ENCODE measurements around the gene LMF1. TPM values are rescaled to one million over a fixed set of nuclear protein-coding genes. Genes with fewer than 3 reads are reported as not detected.

The LMF1 gene
- total RNA-seq, 1 donor from 2014 or later = 2.1 TPM

DNA sequence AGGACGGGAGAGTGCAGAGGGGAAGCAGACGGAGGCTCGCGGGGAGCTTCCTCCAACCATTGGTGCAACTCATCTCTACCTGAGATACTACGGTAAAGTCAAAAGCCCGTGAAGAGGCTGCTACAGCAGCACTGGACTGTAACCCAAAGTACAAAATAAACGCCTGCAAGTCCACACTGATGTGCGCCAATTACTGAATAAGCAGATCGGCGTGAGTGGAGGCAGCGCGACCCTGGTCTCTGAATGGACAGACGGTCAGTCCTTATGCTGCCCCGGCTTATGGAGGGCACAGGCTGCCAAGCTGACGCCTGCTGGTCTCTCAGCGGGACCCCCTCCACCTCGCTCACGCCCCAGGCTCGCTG is 58.5 kb downstream of the LMF1 start:
- no peaks in the 10 kb centered on the region for H3K36me3 ChIP-seq (ENCODE audit: control insufficient read depth, insufficient read depth, low read length)
- TF ChIP-seq, protein P1, sequence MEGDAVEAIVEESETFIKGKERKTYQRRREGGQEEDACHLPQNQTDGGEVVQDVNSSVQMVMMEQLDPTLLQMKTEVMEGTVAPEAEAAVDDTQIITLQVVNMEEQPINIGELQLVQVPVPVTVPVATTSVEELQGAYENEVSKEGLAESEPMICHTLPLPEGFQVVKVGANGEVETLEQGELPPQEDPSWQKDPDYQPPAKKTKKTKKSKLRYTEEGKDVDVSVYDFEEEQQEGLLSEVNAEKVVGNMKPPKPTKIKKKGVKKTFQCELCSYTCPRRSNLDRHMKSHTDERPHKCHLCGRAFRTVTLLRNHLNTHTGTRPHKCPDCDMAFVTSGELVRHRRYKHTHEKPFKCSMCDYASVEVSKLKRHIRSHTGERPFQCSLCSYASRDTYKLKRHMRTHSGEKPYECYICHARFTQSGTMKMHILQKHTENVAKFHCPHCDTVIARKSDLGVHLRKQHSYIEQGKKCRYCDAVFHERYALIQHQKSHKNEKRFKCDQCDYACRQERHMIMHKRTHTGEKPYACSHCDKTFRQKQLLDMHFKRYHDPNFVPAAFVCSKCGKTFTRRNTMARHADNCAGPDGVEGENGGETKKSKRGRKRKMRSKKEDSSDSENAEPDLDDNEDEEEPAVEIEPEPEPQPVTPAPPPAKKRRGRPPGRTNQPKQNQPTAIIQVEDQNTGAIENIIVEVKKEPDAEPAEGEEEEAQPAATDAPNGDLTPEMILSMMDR (IDR thresholded peaks at IDR 0.05; ENCODE audit: insufficient read depth, low read length, severe bottlenecking) = no peak
- DNase-seq (ENCODE audit: low read depth) (no peak), FAIRE-seq (no peak)
- H3K4me3 ChIP-seq (ENCODE audit: low read depth, low read length) = no peak overlapping the region
- H3K27me3 ChIP-seq (ENCODE audit: control insufficient read depth, insufficient read depth, low read length) = no peaks in the 10 kb centered on the region

DNA sequence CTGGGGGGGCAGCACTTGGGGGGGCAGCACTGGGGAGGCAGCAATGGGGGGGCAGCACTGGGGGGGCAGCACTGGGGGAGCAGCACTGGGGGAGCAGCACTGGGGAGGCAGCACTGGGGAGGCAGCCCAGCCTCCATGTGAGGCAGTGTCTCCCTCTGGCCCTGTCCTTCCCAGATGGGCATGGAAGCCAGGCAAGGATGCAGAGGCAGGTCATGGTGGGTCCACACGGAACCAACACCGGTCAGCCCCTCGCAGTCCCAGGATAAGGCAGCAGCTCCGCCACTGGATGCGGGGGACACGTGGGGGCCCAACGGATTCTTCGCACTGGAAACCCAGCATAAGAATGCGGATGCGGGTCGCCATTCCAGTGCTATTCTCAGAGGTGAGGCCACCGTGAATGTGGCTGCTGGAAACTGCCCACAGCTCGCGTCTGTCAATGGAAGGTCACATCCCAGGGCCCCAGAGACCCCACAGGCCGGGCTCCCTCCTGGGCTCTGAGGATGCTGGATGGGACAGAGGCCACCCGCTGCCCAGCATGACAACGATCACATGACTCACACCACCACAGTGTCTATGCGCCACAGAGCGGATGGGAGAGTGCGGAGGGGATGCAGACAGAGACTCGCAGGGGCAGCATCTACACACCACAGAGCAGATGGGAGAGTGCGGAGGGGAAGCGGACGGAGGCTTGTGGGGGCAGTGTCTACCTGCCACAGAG is 59.0 kb downstream of the LMF1 start:
- no peak for FAIRE-seq
- H3K4me3 ChIP-seq (ENCODE audit: low read depth, low read length) = no peak overlapping the region
- no peak for DNase-seq (ENCODE audit: low read depth)
- TF ChIP-seq, protein P1 (IDR thresholded peaks at IDR 0.05; ENCODE audit: insufficient read depth, low read length, severe bottlenecking) = no peak
- H3K36me3 ChIP-seq (ENCODE audit: control insufficient read depth, insufficient read depth, low read length) = no peaks in the 10 kb centered on the region
- H3K27me3 ChIP-seq (ENCODE audit: control insufficient read depth, insufficient read depth, low read length) = no peaks in the 10 kb centered on the region

DNA sequence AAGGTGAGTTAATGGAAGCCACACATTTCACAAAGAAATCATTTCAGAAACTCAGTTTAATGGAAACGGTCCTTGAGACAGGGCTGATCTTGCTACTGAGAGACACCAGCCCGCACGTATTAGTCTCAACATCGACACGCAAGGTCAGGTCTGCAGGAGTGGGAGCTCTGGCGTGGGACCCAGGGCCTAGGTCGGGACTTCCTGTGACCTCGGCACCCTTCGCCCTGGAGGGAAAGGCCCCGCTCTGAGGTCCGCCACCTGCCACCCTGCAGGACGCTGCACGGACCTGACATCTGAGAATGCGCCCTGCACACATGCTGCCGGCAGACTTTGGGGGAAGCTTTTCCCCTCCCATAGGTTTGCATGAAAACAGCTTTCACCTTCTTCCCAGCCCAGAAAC is 59.7 kb downstream of the LMF1 start:
- H3K36me3 ChIP-seq (ENCODE audit: control insufficient read depth, insufficient read depth, low read length) = no peaks in the 10 kb centered on the region
- FAIRE-seq = no peak
- H3K4me3 ChIP-seq (ENCODE audit: low read depth, low read length) = no peak overlapping the region
- TF ChIP-seq, protein P1 (IDR thresholded peaks at IDR 0.05; ENCODE audit: insufficient read depth, low read length, severe bottlenecking) = no peak
- no peak for DNase-seq (ENCODE audit: low read depth)
- H3K27me3 ChIP-seq (ENCODE audit: control insufficient read depth, insufficient read depth, low read length) = no peaks in the 10 kb centered on the region

DNA sequence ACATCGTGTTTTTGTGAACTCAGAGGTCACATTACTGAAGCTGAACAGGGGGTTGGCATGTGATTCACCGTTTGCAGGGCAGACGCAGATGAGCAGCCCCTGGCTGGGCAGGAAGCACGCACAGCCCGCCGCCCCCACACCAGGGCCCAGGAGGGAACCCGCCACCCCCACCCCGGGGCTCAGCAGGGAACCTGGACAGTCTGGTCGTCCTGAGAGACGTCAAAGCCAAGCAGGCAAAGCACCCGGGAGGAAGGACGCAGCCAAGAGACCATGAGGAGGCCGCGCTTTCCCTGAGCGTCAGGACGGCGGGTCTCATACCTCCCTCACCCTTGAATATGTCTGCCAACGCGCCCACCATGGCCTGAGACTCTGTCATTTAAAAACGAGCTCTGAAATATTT is 60.6 kb downstream of the LMF1 start:
- TF ChIP-seq, protein P1 (IDR thresholded peaks at IDR 0.05; ENCODE audit: insufficient read depth, low read length, severe bottlenecking) = no peak
- FAIRE-seq (no peak), DNase-seq (ENCODE audit: low read depth) (no peak)
- H3K4me3 ChIP-seq (ENCODE audit: low read depth, low read length) = no peak overlapping the region
- no peaks in the 10 kb centered on the region for H3K27me3 ChIP-seq (ENCODE audit: control insufficient read depth, insufficient read depth, low read length)
- H3K36me3 ChIP-seq (ENCODE audit: control insufficient read depth, insufficient read depth, low read length) = no peaks in the 10 kb centered on the region

DNA sequence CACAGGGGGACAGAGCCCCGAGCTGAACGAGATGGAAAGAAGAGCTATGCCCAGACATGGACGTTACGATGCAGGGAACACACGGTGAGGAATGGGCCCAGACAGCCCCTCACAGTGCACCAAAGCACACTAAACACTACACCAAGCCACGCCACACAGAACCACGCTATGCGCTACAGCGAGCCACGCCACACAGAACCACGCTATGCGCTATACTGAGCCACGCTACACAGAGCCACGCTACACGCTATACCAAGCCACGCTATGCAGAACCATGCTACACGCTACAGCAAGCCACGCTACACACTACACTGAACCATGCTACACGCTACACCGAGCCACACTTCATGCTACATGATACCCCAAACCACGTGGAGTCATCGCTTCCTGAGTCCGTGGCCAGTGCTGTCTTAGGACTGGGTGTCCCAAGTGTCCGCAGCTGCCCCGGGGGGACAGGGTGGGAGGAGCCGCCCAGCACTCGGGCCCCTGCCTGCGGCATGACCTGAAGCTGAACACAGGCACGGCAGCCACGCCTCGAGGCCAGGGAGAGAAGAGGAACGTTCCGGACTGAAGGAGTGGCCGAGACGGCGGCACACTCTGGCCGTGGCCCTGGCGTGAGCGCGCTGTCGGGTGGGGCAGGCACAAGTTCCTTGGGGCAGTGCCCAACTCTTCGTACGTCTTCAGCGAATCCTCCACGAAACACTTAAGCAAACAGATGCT is 61.3 kb downstream of the LMF1 start:
- H3K4me3 ChIP-seq (ENCODE audit: low read depth, low read length) = no peak overlapping the region
- no peaks in the 10 kb centered on the region for H3K36me3 ChIP-seq (ENCODE audit: control insufficient read depth, insufficient read depth, low read length)
- TF ChIP-seq, protein P1 (IDR thresholded peaks at IDR 0.05; ENCODE audit: insufficient read depth, low read length, severe bottlenecking) = no peak
- no peak for DNase-seq (ENCODE audit: low read depth)
- no peaks in the 10 kb centered on the region for H3K27me3 ChIP-seq (ENCODE audit: control insufficient read depth, insufficient read depth, low read length)
- peak; percentile 32 for FAIRE-seq
